NT2/D1 (cell line): ENCODE measurements around the gene HTT.

Experiments
- SUZ12 ChIP-seq: IDR thresholded peaks from 2 replicates; pipeline ENCODE4 v1.6.1; 2011; ENCODE audit not compliant: insufficient read length, insufficient read depth; ENCODE audit errors: extremely low read depth
- YY1 ChIP-seq: IDR thresholded peaks from 2 replicates; pipeline ENCODE4 v1.6.1; 2011; ENCODE audit not compliant: insufficient read length, insufficient read depth

DNA sequence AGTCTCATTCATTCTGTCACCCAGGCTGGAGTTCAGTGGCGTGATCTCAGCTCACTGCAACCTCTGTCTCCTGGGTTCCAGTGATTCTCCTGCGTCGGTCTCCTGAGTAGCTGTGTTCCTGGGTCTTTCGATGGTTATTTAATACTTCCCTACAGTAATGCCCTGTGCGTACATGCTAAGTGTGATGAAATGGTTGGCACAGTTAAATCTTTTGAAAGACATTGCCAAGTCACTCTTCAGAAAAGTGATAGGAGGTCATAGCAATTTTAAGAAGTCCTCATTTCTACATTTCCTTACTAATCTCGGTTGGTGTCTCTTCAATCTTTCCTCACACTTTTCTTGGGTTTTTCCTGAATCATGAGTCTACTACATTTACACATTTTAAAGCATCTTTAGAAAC, 14.5 kb upstream of the HTT start:
- TF ChIP-seq YY1, result no peak
- TF ChIP-seq SUZ12, result no peak
